Retinal pigment epithelial cell (primary cell): Measurements from ENCODE around the gene TEKT5.

ENCODE experiments used
- DNase-seq: peaks from one replicate; pipeline ENCODE4 v3.0.0-alpha.2; 2010; ENCODE audit warnings: low read depth
- H3K4me3 ChIP-seq: 2 replicates; pipeline ENCODE4 v1.5.1; 2011; ENCODE audit warnings: mild to moderate bottlenecking, low read length, control low read depth, moderate library complexity
- CTCF ChIP-seq: conservative IDR thresholded peaks from 2 replicates; pipeline ENCODE4 v1.5.1; 2011; ENCODE audit warnings: low read depth, low read length, control low read depth, inconsistent platforms

Gene TEKT5

DNA sequence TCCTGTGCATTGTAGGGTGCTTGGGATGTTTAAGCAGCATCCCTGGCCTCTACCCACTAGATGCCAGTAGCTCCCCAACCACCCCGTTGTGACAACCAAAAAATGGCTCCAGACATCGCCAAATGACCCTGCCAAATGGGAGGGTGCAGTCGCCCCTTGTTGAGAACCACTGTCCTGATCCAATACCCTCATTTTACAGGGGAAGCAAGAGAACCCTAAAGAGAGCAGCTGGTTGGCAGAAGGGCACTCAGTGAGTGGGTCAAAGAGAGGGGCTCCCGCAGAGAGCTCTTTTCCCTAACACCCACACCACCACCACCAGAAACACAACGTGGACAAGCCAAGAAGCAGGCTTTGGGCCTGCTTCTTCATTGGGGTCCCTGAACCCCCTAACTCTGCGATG, 18.4 kb downstream of the TEKT5 start:
- no peak for DNase-seq
- no peak overlapping the region for H3K4me3 ChIP-seq
- TF ChIP-seq CTCF: no peak

DNA sequence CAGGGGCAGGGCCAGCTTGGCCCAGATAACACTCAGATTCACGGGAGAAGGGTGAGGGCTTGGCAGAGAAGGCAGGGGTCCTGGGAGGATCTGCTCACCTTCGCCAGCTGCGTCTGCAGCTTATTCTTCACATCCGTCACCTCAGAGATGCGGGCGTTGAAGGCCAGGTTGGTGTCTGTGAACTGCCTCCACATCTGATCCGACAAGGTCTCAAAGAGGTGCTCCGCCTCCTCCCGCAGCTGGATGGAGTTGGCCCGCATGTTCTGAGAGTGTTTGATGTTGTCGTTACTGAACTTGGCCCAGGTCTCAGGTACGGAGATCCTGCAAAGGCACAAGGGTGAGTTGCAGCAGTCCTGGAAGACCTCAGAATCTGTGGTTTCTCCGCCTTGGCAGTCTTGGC, 18.9 kb downstream of the TEKT5 start:
- no peak for TF ChIP-seq CTCF
- no peak overlapping the region for H3K4me3 ChIP-seq
- DNase-seq: no peak

GRCh38 chr16:10675216-10675615, 19.5 kb downstream of the TEKT5 start:
- no peak for DNase-seq
- TF ChIP-seq CTCF: no peak
- H3K4me3 ChIP-seq: no peak overlapping the region

DNA sequence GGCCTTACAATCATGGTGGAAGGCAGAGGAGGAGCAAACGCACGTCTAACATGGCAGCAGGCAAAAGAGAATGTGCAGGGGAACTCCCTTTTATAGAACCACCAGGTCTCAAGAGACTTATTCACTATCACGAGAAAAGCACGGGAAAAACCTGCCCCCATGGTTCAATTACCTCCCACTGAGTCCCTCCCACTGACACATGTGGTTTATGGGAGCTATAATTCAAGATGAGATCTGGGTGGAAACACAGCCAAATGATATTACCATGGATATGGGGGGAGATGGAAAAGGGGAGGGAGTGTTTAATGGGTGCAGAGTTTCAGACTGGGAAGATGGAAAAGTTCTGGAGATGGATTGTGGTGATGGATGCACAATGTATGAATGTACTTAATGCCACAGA, 23.0 kb downstream of the TEKT5 start:
- no peak overlapping the region for H3K4me3 ChIP-seq
- TF ChIP-seq CTCF: no peak
- DNase-seq: no peak

DNA sequence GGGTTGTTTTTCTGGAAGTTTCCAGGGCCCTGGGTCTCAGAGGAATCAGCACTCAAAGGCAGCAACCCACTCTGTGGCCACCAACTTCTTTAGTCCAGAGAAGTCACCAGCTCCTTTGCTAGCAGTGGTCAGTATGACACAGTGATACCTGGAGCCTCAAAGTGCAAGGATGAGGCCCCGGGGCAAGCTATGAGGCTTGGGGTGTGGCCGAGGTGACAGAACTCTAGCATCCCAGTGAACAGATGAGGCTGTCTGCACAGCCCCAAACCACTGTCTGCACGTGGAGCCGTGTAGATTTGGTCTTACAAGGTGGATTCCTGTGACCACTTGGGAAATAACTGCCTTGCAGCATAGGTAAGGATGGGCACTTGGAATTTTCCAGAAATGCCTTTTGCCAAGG, 24.9 kb downstream of the TEKT5 start:
- no peak for DNase-seq
- no peak overlapping the region for H3K4me3 ChIP-seq
- no peak for TF ChIP-seq CTCF

DNA sequence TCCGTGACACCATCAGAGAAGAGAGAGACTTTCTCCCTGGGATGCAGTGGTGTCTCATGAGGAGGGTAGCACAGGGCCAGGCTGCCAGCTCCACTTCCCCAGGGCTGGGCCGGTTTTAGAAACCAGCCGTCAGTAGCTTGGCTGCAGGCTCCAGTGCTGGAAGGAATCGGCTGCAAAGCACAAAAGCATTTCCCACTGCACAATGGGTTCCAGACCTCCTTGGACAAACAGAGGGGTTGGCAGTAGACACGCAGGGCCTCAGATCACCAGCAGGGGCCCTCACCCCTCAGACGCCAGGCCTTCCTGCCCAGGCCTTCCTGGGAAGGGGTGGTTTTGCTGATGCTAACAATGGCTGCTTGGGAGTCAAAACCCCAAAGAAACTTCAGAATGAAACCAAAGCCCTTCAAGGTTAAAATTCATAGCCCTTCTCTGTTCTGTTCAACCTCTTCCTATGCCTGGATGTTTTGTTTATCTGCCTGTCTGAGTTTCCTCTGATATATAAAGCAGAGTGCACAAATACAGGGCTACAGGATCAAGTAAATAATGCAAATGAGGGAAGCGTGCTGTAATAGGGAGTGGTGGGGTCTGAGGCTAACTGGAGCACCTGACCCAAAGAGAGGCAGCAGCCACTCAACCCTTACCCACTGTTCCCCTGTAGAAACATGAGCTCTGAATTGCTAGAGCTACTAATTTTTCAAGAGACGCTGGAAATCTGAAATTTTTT, 26.2 kb downstream of the TEKT5 start:
- H3K4me3 ChIP-seq: no peak overlapping the region
- DNase-seq: no peak
- TF ChIP-seq CTCF: peak; percentile 89

DNA sequence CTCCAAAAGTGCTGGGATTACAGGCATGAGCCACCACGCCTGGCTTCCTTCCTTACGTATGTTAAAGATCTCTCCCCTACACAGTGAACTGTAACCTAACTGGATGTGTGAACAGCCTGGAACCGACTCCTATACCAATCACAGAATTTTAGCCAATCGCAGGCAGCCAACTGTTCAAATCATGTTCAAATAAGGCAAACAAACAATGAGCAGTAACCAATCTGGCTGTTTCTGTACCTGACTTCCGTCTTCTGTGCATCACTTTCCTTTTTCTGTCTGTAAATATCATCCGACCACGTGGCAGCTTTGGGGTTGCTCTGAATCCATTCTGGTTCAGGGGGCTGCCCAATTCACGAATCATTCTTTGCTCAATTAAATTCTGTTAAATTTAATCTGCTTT, 27.5 kb downstream of the TEKT5 start:
- no peak for DNase-seq
- no peak overlapping the region for H3K4me3 ChIP-seq
- TF ChIP-seq CTCF: no peak
